ENCODE results near the gene CTIF.

The CTIF gene

DNA sequence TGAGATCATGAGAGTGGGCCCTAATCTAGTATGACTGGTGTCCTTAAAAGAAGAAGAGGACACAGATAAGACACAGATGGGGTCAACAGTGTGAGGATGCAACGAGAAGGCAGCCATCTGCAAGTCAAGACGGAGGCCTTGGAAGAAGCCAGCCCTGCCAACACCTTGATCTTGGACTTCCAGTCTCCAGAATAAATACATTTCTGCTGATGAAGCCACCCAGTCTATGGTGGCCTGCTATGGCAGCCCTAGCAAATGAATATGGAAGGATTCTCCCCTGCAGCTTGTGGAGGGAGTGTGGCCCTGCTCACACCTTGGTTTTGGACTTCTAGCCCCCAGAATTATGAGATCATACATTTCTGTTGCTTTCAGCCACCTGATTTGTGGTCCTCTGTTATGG, 12.3 kb downstream of the CTIF start:
- DNase-seq (ENCODE audit: low spot score), result no peak

DNA sequence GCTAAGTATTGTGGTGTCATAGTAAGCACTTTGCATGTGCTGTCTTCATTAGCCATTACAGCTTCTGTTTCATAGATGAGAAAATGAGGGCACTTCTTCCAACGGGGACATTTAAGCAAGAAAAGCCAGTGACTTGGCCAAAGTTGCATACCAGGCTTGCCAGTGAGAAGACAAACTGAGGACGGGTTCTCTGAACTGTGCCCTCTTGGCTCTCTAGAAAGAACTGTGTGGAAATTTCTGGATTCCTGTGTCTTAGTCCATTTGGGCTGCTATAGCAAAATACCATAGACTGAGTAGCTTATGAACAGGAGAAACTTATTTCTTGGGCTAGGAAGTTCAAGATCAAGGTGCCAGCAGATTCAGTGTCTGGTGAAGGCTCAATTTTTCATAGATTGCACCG, 13.3 kb downstream of the CTIF start:
- DNase-seq (ENCODE audit: low spot score), result no peak

DNA sequence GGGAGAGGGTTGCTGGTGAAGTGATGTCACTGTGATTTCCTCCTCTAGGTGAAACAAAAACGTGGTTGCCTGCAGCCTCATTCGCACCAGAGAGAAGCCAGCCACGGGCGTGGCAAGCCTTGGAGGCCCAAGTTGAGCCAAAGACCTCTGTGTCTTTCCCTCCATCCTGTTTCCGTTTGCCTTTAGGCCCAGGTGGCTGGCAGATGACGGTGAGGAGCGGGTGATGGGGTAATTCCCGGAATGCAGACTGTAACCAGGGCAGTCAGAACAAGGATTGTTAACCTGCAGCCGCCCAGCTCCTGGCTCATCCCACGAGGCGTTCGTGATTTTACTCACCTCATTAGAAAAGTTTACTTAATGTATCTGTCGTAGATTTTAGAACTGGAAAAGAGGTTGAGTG, 14.4 kb downstream of the CTIF start:
- no peak for DNase-seq (ENCODE audit: low spot score)

DNA sequence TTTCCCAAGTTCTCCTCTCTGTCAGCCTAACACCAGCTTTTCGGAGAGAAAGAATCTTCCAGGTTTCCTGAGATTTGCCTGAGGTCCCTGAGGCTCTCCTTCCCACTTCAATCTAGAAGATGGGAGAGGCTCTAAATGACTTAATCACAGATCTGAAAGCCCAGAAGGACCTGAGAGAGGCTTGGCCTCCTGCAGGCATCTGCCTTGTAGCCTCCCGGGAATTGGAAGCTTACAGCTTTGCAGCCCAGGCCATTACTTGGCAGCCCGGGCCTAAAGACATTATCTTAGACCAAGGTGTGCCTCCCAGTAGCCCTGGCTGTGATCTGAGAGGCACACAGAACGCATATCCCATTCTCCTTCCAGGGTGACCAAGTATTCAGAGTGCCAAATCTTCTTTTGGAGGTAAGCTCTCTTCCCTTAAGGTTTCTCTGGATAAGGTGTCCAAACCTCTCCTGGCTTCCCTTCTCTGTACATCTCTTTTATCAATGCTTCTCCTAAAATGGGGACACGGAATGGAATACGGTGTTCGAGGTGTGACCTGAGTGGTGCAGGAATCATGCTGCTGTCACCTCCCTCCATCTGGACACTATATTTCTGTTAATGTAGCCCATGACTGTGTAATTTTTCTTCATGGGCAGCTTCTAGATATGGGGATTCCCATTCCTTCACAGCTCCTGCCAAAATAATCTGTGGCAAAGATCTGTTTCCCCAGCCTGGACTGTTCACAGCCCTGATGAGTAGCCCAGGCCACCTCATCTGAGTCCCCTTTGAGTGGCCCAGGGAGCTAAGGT, 16.0 kb downstream of the CTIF start:
- DNase-seq (ENCODE audit: low spot score), result no peak

DNA sequence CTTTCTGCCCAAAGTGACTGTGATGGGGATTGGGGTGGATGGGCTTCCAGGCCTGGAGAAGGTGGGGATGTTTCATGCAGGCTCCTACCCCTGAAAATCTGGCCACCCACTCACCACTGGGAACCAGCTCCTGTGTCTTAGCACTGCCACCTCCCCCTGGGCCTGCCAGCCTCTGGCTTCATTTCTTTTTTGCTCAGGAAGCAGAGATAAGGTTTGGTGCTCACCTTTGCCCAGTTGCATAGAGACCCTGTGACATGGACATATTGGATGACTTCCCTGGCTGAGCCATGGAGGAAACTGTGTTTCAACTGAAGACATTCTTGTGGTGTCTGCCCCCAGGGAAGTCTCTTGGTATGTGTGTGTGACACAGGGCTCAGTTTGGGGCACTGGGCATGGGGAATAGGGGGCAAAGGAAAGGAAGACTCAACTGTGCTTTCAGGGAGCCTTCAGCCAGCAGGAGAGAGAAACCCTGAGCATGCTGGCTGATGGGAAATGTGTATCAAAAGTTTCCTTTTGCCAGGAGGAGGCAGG, 16.7 kb downstream of the CTIF start:
- DNase-seq (ENCODE audit: low spot score), result no peak

DNA sequence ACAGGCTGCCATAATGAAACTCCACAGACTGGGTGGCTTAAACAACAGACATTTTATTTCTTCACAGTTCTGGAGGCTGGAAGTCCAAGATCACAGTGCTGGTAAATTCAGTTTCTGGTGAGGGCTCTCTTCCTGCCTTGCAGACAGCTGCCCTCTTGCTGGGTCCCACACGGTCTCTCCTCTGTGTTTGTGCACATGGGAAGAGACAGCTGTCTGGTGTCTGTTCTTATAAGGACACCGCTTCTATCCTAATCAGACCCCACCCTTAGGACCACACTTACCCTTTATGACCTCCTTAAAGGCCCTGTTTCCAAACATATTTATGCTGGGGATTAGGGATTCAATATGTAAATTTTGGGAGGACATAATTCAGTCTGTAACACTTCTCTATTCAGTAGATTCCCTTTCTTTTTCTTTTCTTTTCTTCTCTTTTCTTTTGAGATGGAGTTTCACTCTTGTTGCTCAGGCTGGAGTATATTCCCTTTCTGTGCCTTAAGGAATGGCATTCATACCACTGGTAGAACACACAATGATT, 18.9 kb downstream of the CTIF start:
- no peak for DNase-seq (ENCODE audit: low spot score)

DNA sequence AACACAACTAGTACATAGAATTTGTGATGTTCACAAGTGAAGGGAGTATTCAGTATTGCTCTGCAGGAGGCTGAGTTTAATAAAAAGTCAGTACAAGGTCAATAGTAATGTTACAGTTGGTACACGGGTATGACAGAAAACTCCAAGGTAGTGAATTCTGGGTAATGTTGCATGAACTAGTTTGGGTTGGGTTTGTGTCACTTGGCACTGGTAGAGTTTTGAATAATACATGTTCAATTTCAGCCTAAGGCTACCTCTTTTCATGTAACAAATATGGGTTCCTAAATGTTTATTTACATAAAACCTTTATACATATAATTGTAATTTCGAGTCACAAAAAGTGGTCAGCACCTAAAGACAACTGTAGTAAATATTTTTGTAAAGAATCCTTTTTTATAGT, 19.4 kb downstream of the CTIF start:
- no peak for DNase-seq (ENCODE audit: low spot score)

DNA sequence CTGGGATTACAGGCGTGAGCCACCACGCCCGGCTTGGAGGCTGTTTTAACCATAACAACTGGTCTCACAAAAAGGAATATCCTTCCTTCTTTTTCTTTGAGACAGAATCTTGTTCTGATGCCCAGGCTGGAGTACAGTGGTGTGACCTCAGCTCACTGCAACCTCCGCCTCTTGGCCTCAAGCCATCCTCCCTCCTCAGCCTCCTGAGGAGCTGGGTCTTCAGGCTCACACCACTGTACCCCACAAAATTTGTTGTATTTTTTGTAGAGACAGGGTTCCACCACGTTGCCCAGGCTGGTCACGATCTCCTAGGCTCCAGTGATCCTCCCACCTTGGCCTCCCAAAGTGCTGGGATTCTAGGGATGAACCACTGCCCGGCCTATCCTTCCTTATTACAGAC, 21.7 kb downstream of the CTIF start:
- DNase-seq (ENCODE audit: low spot score), result no peak

DNA sequence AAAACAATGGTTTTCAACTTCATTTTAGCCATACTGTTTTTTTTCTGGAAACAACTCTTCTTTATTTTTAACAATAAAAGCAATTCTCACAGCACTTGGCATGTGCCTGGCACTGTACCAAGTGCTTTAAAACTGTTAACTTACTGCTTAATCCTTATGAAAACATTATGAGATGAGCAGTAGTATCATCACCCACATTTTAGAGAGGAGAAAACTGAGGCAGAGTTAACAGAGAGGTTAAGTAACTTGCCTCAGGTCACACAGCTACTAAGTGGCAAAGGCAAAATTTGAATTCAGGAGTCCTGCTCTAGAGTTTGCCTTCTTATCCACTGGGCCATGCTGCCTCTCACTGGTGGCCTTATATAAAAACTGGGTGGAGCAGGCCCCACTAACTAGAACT, 23.2 kb downstream of the CTIF start:
- DNase-seq (ENCODE audit: low spot score), result no peak

DNA sequence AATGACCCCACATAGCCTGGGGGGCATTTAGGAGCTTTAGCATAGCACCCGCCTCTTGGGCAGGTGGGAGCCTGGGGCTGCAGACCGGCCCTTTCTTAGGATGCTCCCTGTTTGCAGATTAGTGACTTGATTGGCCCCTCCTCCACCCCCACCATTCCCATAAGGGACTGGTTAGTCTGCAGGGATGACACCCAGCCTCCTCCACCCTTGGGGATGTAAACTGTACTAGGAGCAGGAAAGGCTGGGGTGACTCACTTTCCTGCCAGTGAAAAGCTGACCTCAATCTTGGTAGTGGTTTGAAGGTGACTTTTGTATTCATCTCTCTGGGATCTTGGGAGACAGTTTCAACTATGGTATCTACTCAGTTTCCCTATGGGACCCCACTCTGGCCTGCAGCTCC, 24.2 kb downstream of the CTIF start:
- DNase-seq (ENCODE audit: low spot score), result peak; percentile 44

DNA sequence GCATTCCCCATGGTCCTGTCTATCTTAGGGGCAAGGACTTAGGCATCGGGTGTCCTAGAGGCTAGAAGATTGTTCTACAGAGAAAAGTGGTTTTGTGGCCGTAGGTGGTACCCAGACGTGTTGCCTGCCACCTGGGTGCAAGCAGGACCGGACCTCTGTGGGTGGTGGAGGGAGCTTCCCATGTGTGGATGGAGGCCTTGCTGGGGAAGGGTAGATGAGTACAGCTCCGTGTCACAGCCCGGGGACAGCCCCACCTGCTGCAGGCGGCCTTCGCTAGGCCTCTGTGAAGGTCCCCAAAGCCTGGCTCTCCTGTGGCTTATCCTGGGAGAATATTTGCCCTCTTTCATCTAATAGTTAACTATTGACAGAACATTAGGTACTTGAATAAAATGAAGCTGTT, 25.3 kb downstream of the CTIF start:
- no peak for DNase-seq (ENCODE audit: low spot score)

DNA sequence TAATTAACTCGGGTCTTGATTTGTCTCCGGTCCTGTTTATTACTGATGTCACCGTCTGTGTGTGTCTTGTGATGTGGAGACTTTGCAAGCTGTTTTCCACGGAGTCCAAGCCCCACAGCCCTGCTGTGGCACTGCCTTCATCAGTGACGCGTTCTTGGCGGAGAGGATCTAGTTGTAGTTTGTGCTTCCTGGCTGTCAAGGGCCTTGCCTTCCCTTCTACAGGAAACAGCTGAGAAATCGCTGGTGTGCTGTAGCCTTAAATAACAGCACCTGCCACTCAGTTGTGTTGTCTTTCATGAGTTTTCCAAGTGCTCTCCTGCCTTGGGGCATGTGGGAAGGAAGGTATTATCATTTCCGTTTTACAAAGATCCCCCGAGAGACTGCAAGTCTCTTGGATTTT, 26.3 kb downstream of the CTIF start:
- no peak for DNase-seq (ENCODE audit: low spot score)

DNA sequence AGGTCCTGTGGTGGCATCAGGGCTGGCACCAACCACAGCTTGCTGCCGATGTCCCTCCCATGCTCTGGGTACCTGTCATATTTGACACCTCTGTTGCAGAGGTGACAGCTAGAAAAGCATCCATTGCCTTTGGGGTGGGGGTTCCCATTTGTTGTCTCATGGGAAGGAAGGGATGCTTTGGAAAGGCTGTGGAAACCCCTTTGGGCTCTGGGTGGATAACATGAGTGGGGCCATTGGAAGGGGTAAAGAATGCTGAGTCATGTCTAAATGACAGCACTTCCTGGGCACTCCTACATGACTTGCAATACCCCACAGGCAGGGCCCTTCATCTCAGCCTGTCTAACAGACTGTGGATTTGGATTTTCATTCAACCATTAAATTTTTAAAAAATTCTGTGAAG, 27.8 kb downstream of the CTIF start:
- DNase-seq (ENCODE audit: low spot score), result no peak

DNA sequence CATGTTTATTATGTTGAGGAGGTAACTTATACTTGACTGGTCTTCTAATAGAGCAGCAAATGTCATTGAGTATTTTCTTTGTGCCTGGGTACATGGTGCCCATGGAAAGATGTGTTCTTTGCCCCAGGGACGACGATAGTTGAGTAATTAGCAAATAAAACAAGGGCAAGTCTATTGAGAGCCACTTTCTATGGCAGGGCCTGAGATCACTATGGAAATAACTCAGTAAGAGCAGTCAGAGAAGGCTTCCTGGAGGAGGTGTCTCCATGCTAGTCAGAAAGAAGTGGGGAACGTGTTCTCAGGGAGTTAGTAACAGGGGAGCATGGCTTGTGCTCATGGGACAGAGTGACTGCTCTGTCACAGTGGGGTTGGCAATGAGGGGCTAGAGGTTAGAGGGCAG, 28.6 kb downstream of the CTIF start:
- DNase-seq (ENCODE audit: low spot score), result no peak

DNA sequence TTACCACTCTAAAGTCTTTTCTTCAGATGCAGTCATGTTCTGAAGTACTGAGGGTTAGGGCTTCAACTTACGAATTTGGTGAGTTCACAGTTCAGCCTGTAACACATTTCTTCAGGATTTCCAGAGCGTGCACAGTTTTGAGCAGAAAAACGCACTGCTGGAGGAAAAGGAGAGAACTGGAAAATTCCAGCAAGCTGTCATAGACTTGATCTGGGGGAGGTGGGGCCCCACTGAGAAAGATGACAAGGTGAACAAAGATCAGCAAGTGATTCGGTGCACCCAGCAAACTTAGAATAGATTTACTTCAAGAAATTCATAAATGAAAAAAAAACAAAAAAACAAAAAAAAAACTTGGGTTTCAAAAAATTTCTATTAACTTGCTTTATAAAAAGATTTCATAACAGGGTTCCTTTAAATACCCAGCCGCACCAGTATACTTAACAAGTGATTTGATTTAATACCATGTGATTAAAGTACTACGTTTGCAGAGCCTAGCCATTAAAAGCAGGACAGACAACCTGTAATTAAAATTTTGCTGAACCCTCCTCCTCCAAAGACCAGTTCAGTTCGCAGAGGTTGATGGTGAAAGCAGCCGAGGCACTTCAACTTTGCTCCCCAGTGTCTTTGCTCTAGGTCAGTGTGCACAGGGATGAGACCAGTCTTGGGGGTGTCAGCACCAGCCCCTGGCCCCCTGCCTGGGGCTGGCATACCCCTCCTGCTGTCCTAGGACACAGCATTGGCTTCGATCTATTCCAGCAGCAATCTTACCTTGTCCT, 30.5 kb downstream of the CTIF start:
- no peak for DNase-seq (ENCODE audit: low spot score)

DNA sequence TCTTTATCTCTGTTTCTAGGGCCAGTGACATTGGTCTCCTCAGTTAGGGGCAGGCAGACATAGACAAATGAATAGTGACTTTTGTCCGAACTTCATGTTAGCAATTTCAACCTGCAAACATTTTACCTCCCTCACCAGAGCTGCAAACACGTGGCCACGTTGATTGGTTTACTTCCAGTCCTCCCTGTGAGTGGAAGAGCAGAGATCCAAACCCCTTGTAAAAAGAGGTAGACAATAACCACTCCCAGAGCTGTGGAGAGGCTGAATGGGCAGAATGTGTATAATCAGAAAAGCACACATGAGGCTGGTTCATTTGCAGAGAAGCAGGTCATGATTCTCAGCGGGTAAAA, 31.1 kb downstream of the CTIF start:
- no peak for DNase-seq (ENCODE audit: low spot score)

DNA sequence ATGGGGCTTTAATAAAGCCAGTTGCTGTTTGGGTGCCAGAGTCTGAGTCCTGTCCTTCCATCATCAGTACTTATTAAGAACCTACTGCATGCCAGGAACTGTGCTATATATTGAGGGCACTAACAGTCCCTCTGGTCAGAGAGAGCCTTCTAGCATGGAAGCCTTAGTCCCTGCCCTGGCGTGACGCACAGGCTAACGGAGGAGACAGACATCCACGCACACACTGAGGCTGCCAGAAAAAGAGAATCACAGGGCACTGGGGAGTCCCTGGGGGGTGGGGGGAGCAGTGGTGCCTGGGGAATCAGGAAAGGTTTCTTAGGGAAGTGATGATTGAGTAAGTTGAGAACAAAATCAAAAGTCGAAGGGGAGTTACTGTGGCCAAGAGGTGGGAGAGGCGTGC, 31.5 kb downstream of the CTIF start:
- no peak for DNase-seq (ENCODE audit: low spot score)

DNA sequence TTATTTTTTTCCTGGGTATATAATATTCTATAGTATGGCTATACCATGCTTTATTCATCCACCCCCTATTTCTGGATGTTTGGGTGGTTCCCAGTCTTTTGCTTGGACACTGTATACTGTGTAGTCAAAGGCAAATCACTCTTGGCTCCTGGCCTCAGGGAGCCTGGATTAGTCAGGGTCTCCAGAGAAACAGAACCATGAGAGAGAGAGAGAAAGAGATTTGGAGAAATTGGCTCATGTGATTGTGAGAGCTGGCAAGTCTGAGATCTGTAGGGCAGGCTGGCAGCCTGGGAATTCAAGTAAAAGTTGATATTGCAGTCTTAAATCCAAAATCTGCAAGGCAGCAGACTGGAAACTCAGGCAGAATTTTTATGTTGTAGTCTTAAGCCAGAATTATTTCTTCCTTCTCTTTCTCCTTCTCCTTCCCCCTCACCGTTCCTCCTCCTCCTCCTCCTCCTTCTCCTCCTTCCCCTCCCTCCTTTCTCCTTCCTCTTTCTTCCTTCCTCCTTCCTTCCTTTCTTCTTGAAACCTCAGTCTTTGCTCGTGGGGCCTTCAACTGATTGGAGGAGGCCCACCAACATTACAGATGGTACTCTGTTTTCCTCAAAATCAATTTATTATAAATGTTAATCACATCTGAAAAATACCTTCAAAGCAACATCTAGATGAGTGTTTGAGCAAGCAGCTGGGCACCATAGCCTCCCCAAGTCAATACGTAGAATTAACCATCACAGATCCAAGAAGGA, 33.0 kb downstream of the CTIF start:
- DNase-seq (ENCODE audit: low spot score), result no peak

DNA sequence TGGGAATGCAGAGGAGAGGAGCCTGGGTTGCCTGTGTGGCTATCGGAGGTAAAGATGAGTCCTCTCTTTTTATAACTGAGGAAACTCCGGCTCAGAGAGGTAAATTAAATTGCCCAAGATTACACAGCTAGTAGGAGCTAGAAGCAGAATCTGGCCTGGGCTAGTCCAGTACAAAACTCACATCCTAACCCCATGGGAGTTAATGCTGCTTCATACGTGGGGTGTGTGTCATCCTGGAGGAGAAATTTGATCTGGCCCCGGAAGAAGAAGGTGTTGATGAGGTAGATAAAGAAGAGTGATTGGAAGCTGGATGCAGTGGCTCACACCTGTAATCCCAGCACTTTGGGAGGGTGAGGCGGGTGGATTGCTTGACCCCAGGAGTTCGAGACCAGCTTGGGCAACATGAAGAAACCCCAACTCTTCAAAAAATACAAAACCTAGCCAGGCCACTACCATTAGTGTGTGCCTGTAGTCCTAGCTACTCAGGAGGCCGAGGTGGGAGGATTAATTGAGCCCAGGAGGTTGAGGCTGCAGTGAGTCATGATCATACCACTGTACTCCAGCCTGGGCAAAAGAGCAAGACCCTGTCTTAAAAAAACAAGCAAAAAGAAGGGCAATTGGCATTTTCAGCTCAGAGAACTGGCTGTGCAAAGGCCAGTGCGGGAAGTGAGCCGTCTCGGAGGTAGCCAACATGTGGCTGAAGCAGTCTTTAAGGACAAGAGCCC, 33.7 kb downstream of the CTIF start:
- no peak for DNase-seq (ENCODE audit: low spot score)

DNA sequence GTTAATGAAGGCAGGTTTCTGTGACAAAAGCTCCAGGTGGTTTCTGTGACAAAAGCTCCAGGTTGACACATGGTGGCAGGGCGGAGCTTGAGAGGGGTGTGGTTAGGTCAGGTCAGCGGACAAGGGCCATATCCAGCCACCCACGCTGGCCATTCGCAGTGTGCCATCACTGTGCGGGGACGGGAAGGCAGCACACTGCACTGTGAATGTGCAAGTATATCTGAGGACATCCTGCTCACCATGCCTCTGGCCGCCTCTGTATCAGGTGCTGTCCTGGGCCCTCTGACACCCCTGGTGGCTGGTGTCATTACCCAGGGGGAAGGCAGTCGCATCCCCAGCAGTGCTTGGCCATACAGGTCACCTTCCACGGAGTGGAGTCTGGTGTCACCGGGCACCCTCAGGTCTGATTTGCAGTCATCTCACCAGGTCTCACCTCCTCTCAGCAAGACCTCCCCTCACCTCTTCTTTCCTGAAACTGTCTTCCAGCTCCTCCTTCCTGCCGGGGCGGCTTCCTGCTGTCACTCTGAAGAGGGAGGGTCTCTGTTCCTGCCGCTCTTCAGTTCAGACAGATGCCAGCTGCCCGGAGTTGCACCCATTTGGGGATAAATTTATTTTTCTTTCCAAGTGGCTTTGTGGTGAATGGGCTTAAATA, 34.9 kb downstream of the CTIF start:
- DNase-seq (ENCODE audit: low spot score), result no peak

DNA sequence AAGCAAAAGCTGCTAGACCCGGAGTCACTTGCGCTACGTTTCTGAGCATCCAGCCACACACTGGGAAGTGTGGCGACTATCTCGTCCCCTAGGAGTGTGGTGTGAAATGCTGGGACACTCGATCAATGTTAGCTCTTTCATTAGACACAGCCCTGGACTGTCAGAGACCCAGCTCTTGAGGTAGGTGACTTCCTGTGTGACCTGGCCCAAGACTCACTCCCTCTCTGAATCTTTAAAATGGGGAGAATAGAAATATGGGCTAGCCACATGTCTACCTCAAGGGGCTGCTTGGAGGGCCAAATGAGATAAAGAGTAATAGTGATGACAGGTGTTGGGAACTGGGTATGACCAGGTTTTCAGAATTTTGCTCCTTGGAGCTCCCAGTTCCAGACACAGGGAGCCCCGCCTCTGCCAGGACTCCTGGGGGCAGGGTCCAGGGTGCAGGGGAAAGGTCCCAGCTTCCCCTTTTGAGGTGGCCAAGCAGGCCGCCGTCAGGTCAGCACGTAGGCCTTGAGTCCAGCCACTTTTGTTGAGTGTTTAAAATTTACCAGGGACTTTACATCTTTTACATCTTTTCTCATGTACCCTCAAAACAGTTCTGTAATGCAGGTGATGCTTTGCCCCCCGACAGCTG, 36.0 kb downstream of the CTIF start:
- no peak for DNase-seq (ENCODE audit: low spot score)

Data from COLO829 (cell line).